ENCODE results near the gene AK5. TPM values are rescaled to one million over a fixed set of nuclear protein-coding genes. Genes with fewer than 3 reads are reported as not detected.
"Not testable (repeated sequence)": the region's sequence is repeated elsewhere in the genome, so short reads cannot be mapped to it uniquely, and the experiment has no call there.

AK5 gene
- total and polyA plus RNA-seq, 2 donors (not counting 1 experiment from before 2014, with no cell fraction given): 0.18 TPM; not detected in 1

DNA sequence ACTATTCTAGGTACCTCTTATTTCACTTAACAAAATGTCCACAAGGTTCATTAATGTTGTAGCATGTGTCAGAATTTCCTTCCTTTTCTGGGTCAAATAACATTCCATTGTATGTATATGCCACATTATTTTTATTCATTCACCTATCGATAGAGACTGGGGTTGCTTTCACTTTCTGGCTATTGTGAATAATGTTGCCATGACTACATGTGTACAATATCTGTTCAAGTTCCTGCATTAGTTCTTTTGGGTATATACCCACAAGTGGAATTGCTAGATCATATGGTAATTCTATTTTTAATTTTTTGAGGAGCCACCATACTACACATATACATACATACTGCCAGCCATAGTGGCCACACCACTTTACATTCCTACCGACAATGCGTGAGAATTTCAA, 242.2 kb downstream of the AK5 start:
- Histone ChIP-seq H3K9me3 (ENCODE audit: control extremely low read depth in 1 of 3, control insufficient read depth in 2 of 3, insufficient read depth in 1 of 3, low read length in 2 of 3) (peaks cover 0 to 7% (median 0%) of the 10 kb centered on the region in 3 donors), H2AFZ (ENCODE audit: insufficient read depth, low read depth, low read length, poor library complexity, severe bottlenecking) (no peak overlapping the region), H3K79me2 (ENCODE audit: control insufficient read depth, insufficient read depth, low read length) (no peaks in the 10 kb centered on the region), H3K4me3 (ENCODE audit: control extremely low read depth in 1 of 5, extremely low read depth in 1 of 5, insufficient read depth in 1 of 5, low read depth in 2 of 5, low read length in 4 of 5) (no peak overlapping the region), H3K4me1 (ENCODE audit: control insufficient read depth in 2 of 2, insufficient read depth in 2 of 2, low read length in 2 of 2) (no peaks in the 10 kb centered on the region), H3K9ac (ENCODE audit: low read length) (no peak overlapping the region), H3K27ac (ENCODE audit: low read length in 2 of 2) (no peak overlapping the region), H4K20me1 (ENCODE audit: control insufficient read depth, insufficient read depth, low read length, poor library complexity, severe bottlenecking) (no peaks in the 10 kb centered on the region), H3K4me2 (replicated peaks; ENCODE audit: low read depth, low read length, poor library complexity, severe bottlenecking) (no peak overlapping the region), H3K27me3 (replicated peaks in 1 of 4; ENCODE audit: control extremely low read depth in 1 of 4, control insufficient read depth in 3 of 4, insufficient read depth in 4 of 4, low read length in 3 of 4) (no peaks in the 10 kb centered on the region), H3K36me3 (replicated peaks in 1 of 2; ENCODE audit: control extremely low read depth in 1 of 2, control insufficient read depth in 1 of 2, extremely low read depth in 1 of 2, insufficient read depth in 2 of 2, low read length in 1 of 2) (no peaks in the 10 kb centered on the region)
- intact Hi-C loops (cut with micrococcal nuclease): no loop called here
- Mint-ChIP-seq H3K4me3 (no peak overlapping the region), H3K9me3 (ENCODE audit: insufficient read depth) (peaks cover 8% of the 10 kb centered on the region), H3K27ac (no peak overlapping the region), H3K4me1 (no peaks in the 10 kb centered on the region), H3K27me3 (peaks cover 5% of the 10 kb centered on the region)
- ChIA-PET CTCF (interaction anchor here (2.7 kb wide), 1 partner anchor 9 kb away, joined by 11 read pairs; no protein-coding TSS in a partner anchor), POLR2A (no interaction called here)
- TF ChIP-seq, protein P1, sequence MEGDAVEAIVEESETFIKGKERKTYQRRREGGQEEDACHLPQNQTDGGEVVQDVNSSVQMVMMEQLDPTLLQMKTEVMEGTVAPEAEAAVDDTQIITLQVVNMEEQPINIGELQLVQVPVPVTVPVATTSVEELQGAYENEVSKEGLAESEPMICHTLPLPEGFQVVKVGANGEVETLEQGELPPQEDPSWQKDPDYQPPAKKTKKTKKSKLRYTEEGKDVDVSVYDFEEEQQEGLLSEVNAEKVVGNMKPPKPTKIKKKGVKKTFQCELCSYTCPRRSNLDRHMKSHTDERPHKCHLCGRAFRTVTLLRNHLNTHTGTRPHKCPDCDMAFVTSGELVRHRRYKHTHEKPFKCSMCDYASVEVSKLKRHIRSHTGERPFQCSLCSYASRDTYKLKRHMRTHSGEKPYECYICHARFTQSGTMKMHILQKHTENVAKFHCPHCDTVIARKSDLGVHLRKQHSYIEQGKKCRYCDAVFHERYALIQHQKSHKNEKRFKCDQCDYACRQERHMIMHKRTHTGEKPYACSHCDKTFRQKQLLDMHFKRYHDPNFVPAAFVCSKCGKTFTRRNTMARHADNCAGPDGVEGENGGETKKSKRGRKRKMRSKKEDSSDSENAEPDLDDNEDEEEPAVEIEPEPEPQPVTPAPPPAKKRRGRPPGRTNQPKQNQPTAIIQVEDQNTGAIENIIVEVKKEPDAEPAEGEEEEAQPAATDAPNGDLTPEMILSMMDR (IDR thresholded peaks at IDR 0.05): no peak
- no peak for TF ChIP-seq EZH2 (IDR thresholded peaks at IDR 0.05; ENCODE audit: borderline replicate concordance, insufficient read depth, low read depth, low read length, poor library complexity, severe bottlenecking)
- DNase-seq (no peak), ATAC-seq (ENCODE audit: low read depth) (no peak)
- WGBS (ENCODE audit: insufficient coverage): no CpG with 5 or more reads among the region's 3 CpGs

DNA sequence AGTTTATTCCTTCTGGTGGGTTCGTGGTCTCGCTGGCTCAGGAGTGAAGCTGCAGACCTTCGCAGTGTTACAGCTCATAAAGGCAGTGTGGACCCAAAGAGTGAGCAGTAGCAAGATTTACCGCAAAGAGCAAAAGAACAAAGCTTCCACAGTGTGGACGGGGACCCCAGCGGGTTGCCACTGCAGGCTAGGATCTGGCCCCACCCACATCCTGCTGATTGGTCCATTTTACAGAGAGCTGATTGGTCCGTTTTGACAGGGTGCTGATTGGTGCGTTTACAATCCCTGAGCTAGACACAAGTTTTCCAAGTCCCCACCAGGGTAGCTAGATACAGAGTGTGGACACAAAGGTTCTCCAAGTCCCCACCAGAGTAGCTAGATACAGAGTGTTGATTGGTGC, 249.3 kb downstream of the AK5 start:
- H2AFZ ChIP-seq (ENCODE audit: insufficient read depth, low read depth, low read length, poor library complexity, severe bottlenecking); H3K4me3 Mint-ChIP-seq; H4K20me1 ChIP-seq (ENCODE audit: control insufficient read depth, insufficient read depth, low read length, poor library complexity, severe bottlenecking); H3K4me1 ChIP-seq (ENCODE audit: control insufficient read depth in 2 of 2, insufficient read depth in 2 of 2, low read length in 2 of 2); H3K27ac Mint-ChIP-seq; ATAC-seq (ENCODE audit: low read depth); H3K9me3 ChIP-seq (ENCODE audit: control extremely low read depth in 1 of 3, control insufficient read depth in 2 of 3, insufficient read depth in 1 of 3, low read length in 2 of 3); CTCF ChIA-PET; H3K9ac ChIP-seq (ENCODE audit: low read length); POLR2A ChIA-PET; H3K27ac ChIP-seq (ENCODE audit: low read length in 2 of 2); H3K4me1 Mint-ChIP-seq; H3K79me2 ChIP-seq (ENCODE audit: control insufficient read depth, insufficient read depth, low read length); H3K27me3 ChIP-seq (replicated peaks in 1 of 4; ENCODE audit: control extremely low read depth in 1 of 4, control insufficient read depth in 3 of 4, insufficient read depth in 4 of 4, low read length in 3 of 4); H3K4me2 ChIP-seq (replicated peaks; ENCODE audit: low read depth, low read length, poor library complexity, severe bottlenecking); DNase-seq; H3K4me3 ChIP-seq (ENCODE audit: control extremely low read depth in 1 of 5, extremely low read depth in 1 of 5, insufficient read depth in 1 of 5, low read depth in 2 of 5, low read length in 4 of 5); H3K36me3 ChIP-seq (replicated peaks in 1 of 2; ENCODE audit: control extremely low read depth in 1 of 2, control insufficient read depth in 1 of 2, extremely low read depth in 1 of 2, insufficient read depth in 2 of 2, low read length in 1 of 2); H3K9me3 Mint-ChIP-seq (ENCODE audit: insufficient read depth): not testable (repeated sequence)
- 98% methylated on average over 7 of the region's 8 CpGs for WGBS (ENCODE audit: insufficient coverage)
- peaks cover 12% of the 10 kb centered on the region for H3K27me3 Mint-ChIP-seq
- intact Hi-C loops (cut with micrococcal nuclease): loop anchor here (5.0 kb wide), 1 partner anchor 1539 kb away; no protein-coding TSS in a partner anchor

DNA sequence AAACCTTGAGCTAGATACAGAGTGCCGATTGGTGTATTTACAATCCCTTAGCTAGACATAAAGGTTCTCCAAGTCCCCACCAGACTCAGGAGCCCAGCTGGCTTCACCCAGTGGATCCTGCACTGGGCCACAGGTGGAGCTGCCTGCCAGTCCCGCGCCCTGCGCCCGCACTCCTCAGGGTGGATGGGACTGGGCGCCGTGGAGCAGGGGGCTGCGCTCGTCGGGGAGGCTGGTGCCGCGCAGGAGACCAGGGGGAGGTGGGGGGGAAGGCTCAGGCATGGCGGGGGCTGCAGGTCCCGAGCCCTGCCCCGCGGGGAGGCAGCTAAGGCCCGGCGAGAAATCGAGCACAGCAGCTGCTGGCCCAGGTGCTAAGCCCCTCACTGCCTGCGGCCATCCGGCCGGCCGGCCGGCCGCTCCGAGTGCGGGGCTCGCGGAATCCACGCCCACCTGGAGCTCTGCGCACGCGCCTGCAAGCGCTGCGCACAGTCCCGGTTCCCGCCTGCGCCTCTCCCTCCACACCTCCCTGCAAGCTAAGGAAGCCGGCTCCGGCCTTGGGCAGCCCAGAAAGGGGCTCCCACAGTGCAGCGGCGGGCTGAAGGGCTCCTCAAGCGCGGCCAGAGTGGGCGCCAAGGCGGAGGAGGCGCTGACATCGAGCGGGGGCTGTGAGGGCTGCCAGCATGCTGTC, 249.9 kb downstream of the AK5 start:
- H3K27me3 Mint-ChIP-seq: peaks cover 10% of the 10 kb centered on the region
- H3K4me2 ChIP-seq (replicated peaks; ENCODE audit: low read depth, low read length, poor library complexity, severe bottlenecking); H3K9ac ChIP-seq (ENCODE audit: low read length); H2AFZ ChIP-seq (ENCODE audit: insufficient read depth, low read depth, low read length, poor library complexity, severe bottlenecking); H3K27ac ChIP-seq (ENCODE audit: low read length in 2 of 2); H3K4me3 ChIP-seq (ENCODE audit: control extremely low read depth in 1 of 5, extremely low read depth in 1 of 5, insufficient read depth in 1 of 5, low read depth in 2 of 5, low read length in 4 of 5); H4K20me1 ChIP-seq (ENCODE audit: control insufficient read depth, insufficient read depth, low read length, poor library complexity, severe bottlenecking); ATAC-seq (ENCODE audit: low read depth); H3K9me3 Mint-ChIP-seq (ENCODE audit: insufficient read depth); H3K4me1 ChIP-seq (ENCODE audit: control insufficient read depth in 2 of 2, insufficient read depth in 2 of 2, low read length in 2 of 2); H3K4me1 Mint-ChIP-seq; H3K27me3 ChIP-seq (replicated peaks in 1 of 4; ENCODE audit: control extremely low read depth in 1 of 4, control insufficient read depth in 3 of 4, insufficient read depth in 4 of 4, low read length in 3 of 4); H3K79me2 ChIP-seq (ENCODE audit: control insufficient read depth, insufficient read depth, low read length); POLR2A ChIA-PET; DNase-seq; H3K36me3 ChIP-seq (replicated peaks in 1 of 2; ENCODE audit: control extremely low read depth in 1 of 2, control insufficient read depth in 1 of 2, extremely low read depth in 1 of 2, insufficient read depth in 2 of 2, low read length in 1 of 2); H3K27ac Mint-ChIP-seq; H3K9me3 ChIP-seq (ENCODE audit: control extremely low read depth in 1 of 3, control insufficient read depth in 2 of 3, insufficient read depth in 1 of 3, low read length in 2 of 3); H3K4me3 Mint-ChIP-seq: not testable (repeated sequence)
- intact Hi-C loops (cut with micrococcal nuclease): loop anchor here (5.0 kb wide), 1 partner anchor 1539 kb away; no protein-coding TSS in a partner anchor
- 95% methylated on average over 41 of the region's 49 CpGs for WGBS (ENCODE audit: insufficient coverage)
- CTCF ChIA-PET: interaction anchor here (1.2 to 2.7 kb wide), 2 partner anchors 8 to 72 kb away, joined by 3 to 11 read pairs; no protein-coding TSS in a partner anchor

All from B cell (primary cell).